Measurements from ENCODE around the gene PLEKHA6.

Gene PLEKHA6

GRCh38 chr1:204207136-204207616 lies 152.6 kb downstream of the PLEKHA6 start:
- DNase-seq (ENCODE audit: low read depth), result peak; percentile 45

- no peak for DNase-seq (ENCODE audit: low read depth)
Measured at GRCh38 chr1:204206121-204206520, 153.6 kb downstream of the PLEKHA6 start.

GRCh38 chr1:204205486-204205885 lies 154.2 kb downstream of the PLEKHA6 start:
- no peak for DNase-seq (ENCODE audit: low read depth)

GRCh38 chr1:204204944-204205343 lies 154.8 kb downstream of the PLEKHA6 start:
- DNase-seq (ENCODE audit: low read depth), result no peak

- no peak for DNase-seq (ENCODE audit: low read depth)
Measured at GRCh38 chr1:204203206-204203767, 156.4 kb downstream of the PLEKHA6 start.

GRCh38 chr1:204202481-204202880 lies 157.2 kb downstream of the PLEKHA6 start:
- no peak for DNase-seq (ENCODE audit: low read depth)

- no peak for DNase-seq (ENCODE audit: low read depth)
Measured at GRCh38 chr1:204201348-204202040, 158.2 kb downstream of the PLEKHA6 start.

- DNase-seq (ENCODE audit: low read depth), result no peak
Measured at GRCh38 chr1:204199579-204199978, 160.2 kb downstream of the PLEKHA6 start.

GRCh38 chr1:204198348-204199340 lies 161.1 kb downstream of the PLEKHA6 start:
- no peak for DNase-seq (ENCODE audit: low read depth)

- DNase-seq (ENCODE audit: low read depth), result no peak
Measured at GRCh38 chr1:204197068-204197467, 162.7 kb downstream of the PLEKHA6 start.

GRCh38 chr1:204196068-204196795 lies 163.5 kb downstream of the PLEKHA6 start, which contains the start of gene KISS1:
KISS1 (minus strand) TSS chr1:204196491; CDS start chr1:204192876, 3,615 bp downstream.
- DNase-seq (ENCODE audit: low read depth), result no peak

- DNase-seq (ENCODE audit: low read depth), result no peak
Measured at GRCh38 chr1:204194771-204195170, 165.0 kb downstream of the PLEKHA6 start.

- no peak for DNase-seq (ENCODE audit: low read depth)
Measured at GRCh38 chr1:204194080-204194479, 165.6 kb downstream of the PLEKHA6 start.

GRCh38 chr1:204192589-204193352 lies 167.0 kb downstream of the PLEKHA6 start:
- no peak for DNase-seq (ENCODE audit: low read depth)

GRCh38 chr1:204192046-204192445 lies 167.7 kb downstream of the PLEKHA6 start:
- DNase-seq (ENCODE audit: low read depth), result no peak

GRCh38 chr1:204191456-204191855 lies 168.3 kb downstream of the PLEKHA6 start:
- no peak for DNase-seq (ENCODE audit: low read depth)

GRCh38 chr1:204190212-204191211 lies 169.2 kb downstream of the PLEKHA6 start:
- DNase-seq (ENCODE audit: low read depth), result peak; percentile 15

- DNase-seq (ENCODE audit: low read depth), result no peak
Measured at GRCh38 chr1:204188959-204189639, 170.6 kb downstream of the PLEKHA6 start.

GRCh38 chr1:204186597-204186996 lies 173.1 kb downstream of the PLEKHA6 start:
- no peak for DNase-seq (ENCODE audit: low read depth)
